Measurements from ENCODE around the gene ZDHHC18.
"Not testable (repeated sequence)": the region's sequence is repeated elsewhere in the genome, so short reads cannot be mapped to it uniquely, and the experiment has no call there.

The ZDHHC18 gene

DNA sequence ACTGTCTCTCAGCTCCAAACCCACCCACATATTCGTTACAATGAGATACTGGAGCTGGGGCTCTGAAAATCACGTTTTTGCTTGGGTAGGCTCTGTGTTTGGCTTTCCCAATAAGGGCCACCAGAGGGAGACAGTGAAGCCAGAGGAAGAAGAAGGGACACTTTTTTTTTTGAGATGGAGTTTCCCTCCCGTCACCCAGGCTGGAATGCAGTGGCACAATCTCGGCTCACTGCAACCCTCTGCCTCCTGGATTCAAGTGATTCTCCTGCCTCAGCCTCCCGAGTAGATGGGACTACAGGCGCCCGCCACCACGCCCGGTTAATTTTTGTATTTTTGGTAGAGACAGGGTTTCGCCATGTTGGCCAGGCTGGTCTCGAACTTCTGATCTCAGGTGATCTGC, 16.4 kb upstream of the ZDHHC18 start:
- H3K4me3 ChIP-seq (ENCODE audit: low read length); H3K9ac ChIP-seq (ENCODE audit: low read length); H3K27ac ChIP-seq (ENCODE audit: low read length); H3K79me2 ChIP-seq (ENCODE audit: low read length); H3K4me1 ChIP-seq (ENCODE audit: low read length); H3K9me3 ChIP-seq (ENCODE audit: insufficient read depth, low read length); H3K36me3 ChIP-seq (replicated peaks; ENCODE audit: low read depth, low read length); H3K4me2 ChIP-seq (ENCODE audit: low read length); H2AFZ ChIP-seq (ENCODE audit: low read depth, low read length); H4K20me1 ChIP-seq (ENCODE audit: insufficient read depth, low read length); H3K27me3 ChIP-seq (ENCODE audit: low read depth, low read length): not testable (repeated sequence)
- TF ChIP-seq, protein P1, sequence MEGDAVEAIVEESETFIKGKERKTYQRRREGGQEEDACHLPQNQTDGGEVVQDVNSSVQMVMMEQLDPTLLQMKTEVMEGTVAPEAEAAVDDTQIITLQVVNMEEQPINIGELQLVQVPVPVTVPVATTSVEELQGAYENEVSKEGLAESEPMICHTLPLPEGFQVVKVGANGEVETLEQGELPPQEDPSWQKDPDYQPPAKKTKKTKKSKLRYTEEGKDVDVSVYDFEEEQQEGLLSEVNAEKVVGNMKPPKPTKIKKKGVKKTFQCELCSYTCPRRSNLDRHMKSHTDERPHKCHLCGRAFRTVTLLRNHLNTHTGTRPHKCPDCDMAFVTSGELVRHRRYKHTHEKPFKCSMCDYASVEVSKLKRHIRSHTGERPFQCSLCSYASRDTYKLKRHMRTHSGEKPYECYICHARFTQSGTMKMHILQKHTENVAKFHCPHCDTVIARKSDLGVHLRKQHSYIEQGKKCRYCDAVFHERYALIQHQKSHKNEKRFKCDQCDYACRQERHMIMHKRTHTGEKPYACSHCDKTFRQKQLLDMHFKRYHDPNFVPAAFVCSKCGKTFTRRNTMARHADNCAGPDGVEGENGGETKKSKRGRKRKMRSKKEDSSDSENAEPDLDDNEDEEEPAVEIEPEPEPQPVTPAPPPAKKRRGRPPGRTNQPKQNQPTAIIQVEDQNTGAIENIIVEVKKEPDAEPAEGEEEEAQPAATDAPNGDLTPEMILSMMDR (IDR thresholded peaks at IDR 0.05; ENCODE audit: low read depth, low read length), result peak; percentile 48

DNA sequence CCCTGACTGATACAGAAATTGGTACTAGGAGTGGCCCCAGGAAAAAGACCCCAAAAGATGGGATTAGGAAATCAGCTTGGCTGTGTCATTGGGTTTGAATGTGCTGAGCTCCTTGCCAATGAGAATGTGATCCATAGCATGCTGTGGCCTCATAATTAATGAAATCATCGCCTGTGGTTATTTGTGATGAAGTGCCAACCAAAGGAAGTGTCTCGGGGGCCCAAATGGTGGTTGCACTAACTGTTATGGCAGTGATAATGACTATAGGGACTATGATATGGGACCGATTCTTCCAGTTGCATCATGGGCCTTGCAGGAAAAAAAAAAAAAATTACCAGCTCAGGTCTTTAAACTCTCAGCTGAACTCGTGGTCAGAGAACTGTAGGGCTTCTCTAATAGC, 15.4 kb upstream of the ZDHHC18 start:
- no peak for TF ChIP-seq EZH2phosphoT487 (IDR thresholded peaks at IDR 0.05; ENCODE audit: low read depth)
- TF ChIP-seq, protein P1 (IDR thresholded peaks at IDR 0.05; ENCODE audit: low read depth, low read length), result no peak
- Histone ChIP-seq H2AFZ (ENCODE audit: low read depth, low read length) (no peak overlapping the region), H3K9ac (ENCODE audit: low read length) (no peak overlapping the region), H3K4me2 (ENCODE audit: low read length) (no peak overlapping the region), H3K27me3 (ENCODE audit: low read depth, low read length) (no peaks in the 10 kb centered on the region), H3K27ac (ENCODE audit: low read length) (no peak overlapping the region), H3K79me2 (ENCODE audit: low read length) (no peaks in the 10 kb centered on the region), H4K20me1 (ENCODE audit: insufficient read depth, low read length) (no peaks in the 10 kb centered on the region), H3K4me3 (ENCODE audit: low read length) (no peak overlapping the region), H3K4me1 (ENCODE audit: low read length) (no peaks in the 10 kb centered on the region), H3K9me3 (ENCODE audit: insufficient read depth, low read length) (no peaks in the 10 kb centered on the region), H3K36me3 (replicated peaks; ENCODE audit: low read depth, low read length) (no peaks in the 10 kb centered on the region)

DNA sequence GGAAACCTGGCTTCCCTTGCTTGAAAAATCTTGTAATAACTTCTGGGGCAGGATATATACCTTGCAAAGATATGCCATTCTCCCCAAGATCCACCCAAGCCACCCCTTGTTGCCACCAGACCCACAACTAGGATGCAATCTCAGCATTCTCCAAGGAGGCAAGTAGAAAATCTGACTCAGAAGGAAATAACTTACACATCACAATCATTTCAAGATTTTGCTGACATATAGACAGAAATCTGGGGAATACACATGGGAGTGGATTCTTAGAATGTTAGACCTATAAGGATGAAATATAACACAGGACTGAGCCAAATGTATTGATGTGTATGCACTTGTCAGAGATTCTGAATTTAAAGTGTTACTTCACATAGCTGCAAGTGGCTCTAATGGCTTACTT, 14.8 kb upstream of the ZDHHC18 start:
- H3K9ac ChIP-seq (ENCODE audit: low read length), result no peak overlapping the region
- H3K27me3 ChIP-seq (ENCODE audit: low read depth, low read length), result no peaks in the 10 kb centered on the region
- H3K4me3 ChIP-seq (ENCODE audit: low read length), result no peak overlapping the region
- no peaks in the 10 kb centered on the region for H3K79me2 ChIP-seq (ENCODE audit: low read length)
- H3K9me3 ChIP-seq (ENCODE audit: insufficient read depth, low read length), result no peaks in the 10 kb centered on the region
- H2AFZ ChIP-seq (ENCODE audit: low read depth, low read length), result no peak overlapping the region
- no peaks in the 10 kb centered on the region for H3K36me3 ChIP-seq (replicated peaks; ENCODE audit: low read depth, low read length)
- H4K20me1 ChIP-seq (ENCODE audit: insufficient read depth, low read length), result no peaks in the 10 kb centered on the region
- no peak overlapping the region for H3K4me2 ChIP-seq (ENCODE audit: low read length)
- H3K27ac ChIP-seq (ENCODE audit: low read length), result no peak overlapping the region
- TF ChIP-seq, protein P1 (IDR thresholded peaks at IDR 0.05; ENCODE audit: low read depth, low read length), result no peak
- TF ChIP-seq EZH2phosphoT487 (IDR thresholded peaks at IDR 0.05; ENCODE audit: low read depth), result no peak
- H3K4me1 ChIP-seq (ENCODE audit: low read length), result no peaks in the 10 kb centered on the region

DNA sequence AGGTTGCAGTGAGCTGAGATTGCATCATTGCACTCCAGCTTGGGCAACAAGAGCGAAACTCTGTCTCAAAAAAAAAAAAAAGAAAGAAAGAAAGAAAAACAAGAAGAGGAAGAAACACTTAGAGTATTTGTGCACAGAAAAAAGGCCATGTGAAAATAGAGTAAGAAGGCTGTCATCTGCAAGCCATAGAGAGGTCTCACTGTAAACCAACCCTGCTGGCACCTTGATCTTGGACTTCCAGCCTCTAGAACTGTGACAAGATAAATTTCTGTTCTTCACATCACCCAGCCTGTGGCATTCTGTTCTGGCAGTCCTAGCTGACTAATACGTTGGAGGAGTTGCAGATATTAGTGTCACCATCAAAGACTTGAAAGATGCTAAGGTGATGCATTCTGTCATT, 12.1 kb upstream of the ZDHHC18 start:
- Histone ChIP-seq H3K4me2 (ENCODE audit: low read length) (no peak overlapping the region), H4K20me1 (ENCODE audit: insufficient read depth, low read length) (no peaks in the 10 kb centered on the region)

More for the DNA sequence above, 12.1 kb upstream of the ZDHHC18 start:
- Histone ChIP-seq H2AFZ (ENCODE audit: low read depth, low read length) (no peak overlapping the region), H3K4me1 (ENCODE audit: low read length) (no peaks in the 10 kb centered on the region), H3K27me3 (ENCODE audit: low read depth, low read length) (no peaks in the 10 kb centered on the region), H3K36me3 (replicated peaks; ENCODE audit: low read depth, low read length) (no peaks in the 10 kb centered on the region), H3K9ac (ENCODE audit: low read length) (no peak overlapping the region), H3K9me3 (ENCODE audit: insufficient read depth, low read length) (no peaks in the 10 kb centered on the region), H3K79me2 (ENCODE audit: low read length) (no peaks in the 10 kb centered on the region), H3K4me3 (ENCODE audit: low read length) (no peak overlapping the region), H3K27ac (ENCODE audit: low read length) (no peak overlapping the region)
- no peak for TF ChIP-seq EZH2phosphoT487 (IDR thresholded peaks at IDR 0.05; ENCODE audit: low read depth)
- TF ChIP-seq, protein P1 (IDR thresholded peaks at IDR 0.05; ENCODE audit: low read depth, low read length), result no peak

Measured in OCI-LY3 (cell line).